HG03108 (cell line): ENCODE results near the gene LZTS3.
A peak's percentile ranks its signal among the peaks of the same experiment; 100 is the strongest.
"Not testable (repeated sequence)": the region's sequence is repeated elsewhere in the genome, so short reads cannot be mapped to it uniquely, and the experiment has no call there.

Experiments
- ATAC-seq: cut with Tn5 transposase; IDR thresholded peaks from one replicate; pipeline ENCODE4 v1.9.1; 2021; ENCODE audit warnings: moderate library complexity; ENCODE audit not compliant: unreplicated experiment

LZTS3 gene

DNA sequence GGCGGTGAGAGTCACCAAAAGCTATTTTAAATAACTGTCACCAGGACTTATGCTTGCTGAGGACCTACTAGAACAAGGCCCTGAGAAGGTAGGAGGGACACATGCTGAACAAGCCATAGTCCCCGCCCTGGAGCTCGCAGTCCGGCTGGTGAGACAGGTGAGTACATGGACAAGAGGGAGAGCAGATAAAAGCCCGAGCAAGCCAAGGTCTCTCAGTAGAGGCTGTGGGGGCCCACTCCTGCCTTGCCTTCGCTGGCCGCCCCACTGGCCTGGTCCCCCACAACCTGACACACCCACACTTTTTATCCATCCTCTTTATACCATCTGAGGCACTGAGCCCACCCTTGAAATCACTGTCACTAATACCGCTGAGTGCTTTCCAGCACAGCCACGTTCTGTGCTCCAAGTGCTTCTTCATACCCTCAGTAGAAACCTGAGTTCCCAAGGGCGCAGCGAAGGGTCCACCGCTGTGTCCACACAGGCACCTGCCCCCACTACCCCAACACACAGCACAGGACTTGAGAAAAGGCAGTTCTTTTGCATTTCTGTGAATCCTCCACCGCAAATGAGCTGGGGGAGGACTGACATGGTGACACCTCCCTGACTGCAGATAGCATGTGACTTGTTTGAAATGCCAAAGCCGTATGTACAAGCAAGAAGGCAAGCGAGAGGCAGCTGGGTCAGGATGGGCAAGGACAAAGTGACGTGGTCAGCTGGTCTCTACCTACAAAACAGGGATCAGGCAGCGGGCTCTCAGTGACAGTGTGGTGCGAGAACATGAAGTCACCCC lies 19.1 kb upstream of the LZTS3 start:
- no peak for ATAC-seq

DNA sequence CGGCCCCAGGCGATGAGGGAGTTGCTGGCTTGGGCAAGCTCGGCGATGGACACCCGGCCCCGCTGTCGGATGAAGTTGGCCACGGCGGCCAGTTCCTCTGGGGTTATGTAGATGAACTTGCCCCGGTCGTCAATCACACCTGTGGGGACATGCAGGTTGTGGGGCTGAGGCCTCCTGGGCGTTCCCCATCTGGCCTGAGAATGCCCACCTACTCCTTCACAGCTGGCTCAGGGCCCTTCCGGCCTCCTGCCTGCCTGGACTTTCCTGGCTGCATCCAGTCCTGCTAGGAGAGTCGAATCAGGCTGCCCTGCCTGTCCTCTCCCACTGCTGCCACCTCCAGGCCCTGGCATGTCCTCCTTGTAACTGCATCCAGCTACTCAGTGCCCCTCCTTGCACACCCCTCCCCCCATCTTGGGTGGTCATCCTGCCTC lies 17.3 kb upstream of the LZTS3 start:
- no peak for ATAC-seq

DNA sequence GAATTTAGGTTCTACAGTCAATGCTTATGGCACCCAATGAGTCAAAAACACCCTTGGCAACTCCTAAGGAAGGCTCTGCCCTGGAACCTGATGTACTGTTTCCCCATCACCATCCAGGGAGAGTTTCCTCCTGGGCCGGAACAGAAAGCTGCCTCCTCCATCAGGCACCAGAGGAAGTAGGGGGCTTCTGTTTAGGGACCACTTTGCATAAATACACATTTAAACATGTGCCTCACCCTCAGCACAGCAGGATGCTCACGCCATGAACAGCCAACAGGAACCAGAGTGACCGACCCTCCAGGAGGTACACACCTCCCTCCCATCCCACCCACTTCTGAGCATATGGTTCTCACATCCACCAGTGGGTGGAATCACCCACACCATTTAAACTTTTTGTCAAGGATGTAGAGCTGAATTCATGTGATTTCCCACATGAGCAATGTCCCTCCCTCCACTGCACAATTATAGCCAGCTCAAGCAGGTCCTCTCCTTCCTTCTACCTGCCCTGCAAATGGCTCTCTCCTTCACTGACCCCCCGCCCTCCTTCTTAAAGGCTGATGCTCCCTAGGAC lies 16.3 kb upstream of the LZTS3 start:
- no peak for ATAC-seq

DNA sequence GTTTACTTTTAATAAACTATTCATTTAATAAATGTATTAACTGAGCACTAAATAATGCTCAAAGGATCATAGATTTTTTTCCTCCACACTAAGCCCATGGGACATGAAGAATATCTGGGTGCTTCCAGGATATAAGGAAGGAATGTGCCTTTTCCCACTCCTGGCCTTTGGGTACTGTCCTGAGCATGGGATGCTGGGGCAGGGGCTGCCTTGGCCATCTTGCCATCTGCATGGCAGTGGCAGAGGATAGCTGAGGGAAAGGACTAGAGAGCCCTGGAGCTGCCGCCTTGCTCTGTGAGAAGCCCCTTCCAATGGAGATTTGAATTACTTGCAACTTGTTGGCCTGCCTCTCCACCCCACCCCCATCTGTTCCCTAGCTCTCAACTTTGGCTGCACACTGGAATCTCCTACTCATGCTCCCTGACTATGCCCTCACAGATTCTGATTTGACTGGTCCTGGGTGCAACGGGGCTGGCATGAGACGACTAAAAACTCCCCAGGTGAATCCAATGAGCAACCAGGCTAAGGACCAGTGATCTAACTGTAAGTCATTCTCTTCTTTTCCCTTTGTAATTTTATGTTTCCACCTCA lies 15.6 kb upstream of the LZTS3 start:
- ATAC-seq: no peak

DNA sequence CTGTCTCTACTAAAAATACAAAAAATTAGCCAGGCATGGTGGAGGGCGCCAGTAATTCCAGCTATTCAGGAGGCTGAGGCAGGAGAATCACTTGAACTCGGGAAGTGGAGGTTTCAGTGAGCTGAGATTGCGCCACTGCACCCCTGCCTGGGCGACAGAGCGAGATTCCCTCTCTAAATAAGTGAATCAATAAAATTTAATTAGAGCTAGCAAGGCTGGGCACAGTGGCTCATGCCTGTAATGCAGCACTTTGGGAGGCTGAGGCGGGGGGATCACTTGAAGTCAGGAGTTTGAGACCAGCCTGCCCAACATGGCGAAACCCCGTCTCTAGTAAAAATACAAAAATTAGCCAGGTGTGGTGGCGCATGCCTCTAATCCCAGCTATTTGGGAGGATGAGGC lies 14.5 kb upstream of the LZTS3 start:
- ATAC-seq: not testable (repeated sequence)

DNA sequence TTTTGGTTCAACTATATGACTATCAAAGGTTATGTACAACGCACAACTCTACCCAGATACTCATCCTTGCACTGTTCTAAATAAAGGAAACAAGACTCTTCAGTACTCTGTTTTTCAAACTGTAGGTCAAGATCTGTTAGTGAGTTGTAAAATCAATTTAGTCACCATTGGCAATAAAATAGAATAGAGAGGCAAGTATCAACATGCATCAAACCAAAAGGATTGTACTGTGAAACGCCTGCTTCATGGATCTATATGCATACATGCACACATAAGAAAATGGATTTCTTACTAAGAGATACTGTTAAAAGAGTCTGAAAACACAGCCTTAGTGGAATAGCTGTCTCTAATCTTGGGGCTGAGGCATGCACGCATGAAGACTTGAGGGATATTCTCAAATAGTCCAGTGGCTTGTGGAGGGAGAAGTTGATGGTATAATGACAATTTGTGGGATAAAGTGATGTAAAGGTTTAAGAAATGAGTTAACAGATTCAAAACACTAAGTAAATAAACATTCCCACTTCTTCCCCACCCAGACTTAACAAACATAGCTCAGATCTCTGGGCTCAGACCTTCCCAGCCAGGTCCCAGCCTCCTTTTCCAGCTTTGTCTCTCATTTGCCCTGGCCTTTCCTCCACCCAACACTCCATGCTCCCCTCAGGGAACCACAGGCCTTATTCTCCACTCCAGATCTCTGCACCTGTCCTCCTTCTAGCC lies 10.7 kb upstream of the LZTS3 start:
- ATAC-seq: no peak

DNA sequence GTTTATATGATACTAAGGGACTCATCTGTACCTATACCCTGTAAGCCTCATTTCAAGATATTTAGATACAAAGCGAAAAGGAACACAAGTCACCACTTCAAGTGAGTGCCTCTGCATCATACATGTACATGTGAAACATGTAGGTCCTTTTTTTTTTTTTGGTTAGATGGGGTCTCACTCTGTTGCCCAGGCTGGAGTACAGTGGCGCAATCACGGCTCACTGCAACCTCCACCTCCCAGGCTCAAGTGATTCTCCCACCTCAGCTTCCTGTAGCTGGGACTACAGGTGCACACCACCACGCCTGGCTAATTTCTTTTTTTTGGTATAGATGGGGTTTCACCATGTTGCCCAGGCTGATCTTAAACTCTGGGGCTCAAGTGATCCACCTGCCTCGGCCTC lies 9.1 kb upstream of the LZTS3 start:
- not testable (repeated sequence) for ATAC-seq

DNA sequence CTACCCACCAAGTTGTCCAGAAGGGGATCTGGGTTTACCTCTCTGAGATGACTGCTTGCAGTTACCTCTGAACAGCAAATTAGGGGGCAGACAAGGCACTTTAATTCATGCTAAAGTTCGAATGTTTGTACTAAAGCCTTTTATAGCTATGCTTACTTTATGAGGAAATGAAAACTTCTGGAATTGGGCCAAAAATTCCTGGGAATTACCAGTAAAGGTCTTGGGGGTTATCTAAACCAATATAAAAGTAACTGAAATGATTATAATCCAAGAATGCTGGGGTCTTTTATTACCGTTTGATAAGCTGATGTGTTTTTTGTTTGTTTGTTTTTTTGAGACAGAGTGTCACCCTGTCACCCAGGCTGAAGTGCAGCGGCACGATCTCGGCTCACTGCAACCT lies 7.9 kb upstream of the LZTS3 start:
- ATAC-seq: no peak

DNA sequence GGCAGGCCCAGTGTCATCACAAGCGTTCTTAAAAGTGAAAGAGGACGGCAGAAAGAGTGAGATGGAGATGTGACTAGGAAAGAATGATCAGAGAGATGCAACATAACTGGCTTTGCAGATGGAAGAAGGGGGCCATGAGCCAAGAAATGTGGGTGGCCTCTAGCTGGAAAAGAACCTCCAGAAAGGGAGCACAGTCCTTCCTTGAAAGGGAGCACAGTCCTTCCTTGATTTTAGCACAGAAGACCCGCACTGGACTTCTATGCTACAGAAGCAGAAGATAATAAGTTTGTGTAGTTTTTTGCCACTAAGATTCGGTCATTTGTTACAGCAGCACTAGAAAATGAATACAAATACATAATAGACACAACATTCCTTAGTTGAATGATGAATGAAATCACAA lies 7.0 kb upstream of the LZTS3 start:
- no peak for ATAC-seq

DNA sequence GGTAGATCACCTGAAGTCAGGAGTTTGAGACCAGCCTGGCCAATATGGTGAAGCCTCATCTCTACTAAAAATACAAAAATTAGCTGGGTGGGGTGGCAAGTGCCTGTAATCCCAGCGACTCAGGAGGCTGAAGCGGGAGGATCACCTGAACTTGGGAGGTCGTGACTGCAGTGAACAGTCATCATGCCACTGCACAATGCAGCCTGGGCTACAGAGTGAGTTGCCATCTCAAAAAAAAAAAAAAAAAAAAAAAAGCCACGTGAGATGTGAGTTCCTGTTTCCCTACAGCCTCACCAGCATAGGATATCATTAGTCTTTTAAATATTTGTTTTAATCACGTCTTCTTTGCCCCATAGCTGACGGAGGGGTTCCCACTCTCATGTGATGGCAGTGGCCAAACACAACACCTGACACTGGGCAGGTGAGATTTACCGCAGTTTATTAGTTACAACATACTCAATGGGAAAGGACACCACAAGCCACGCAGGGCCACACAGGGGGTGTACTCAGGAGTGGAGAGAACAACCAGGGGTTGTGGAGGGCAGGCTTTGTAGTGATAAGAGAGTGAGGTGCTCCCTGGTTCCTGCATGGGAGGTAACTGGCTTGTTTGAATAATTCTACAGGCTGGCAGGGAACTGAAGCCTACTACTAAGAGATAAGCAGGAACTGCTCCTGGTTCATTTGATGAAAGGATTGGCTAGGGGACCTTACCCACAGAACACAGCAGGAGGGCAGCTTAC lies 4.6 kb upstream of the LZTS3 start:
- ATAC-seq: no peak

DNA sequence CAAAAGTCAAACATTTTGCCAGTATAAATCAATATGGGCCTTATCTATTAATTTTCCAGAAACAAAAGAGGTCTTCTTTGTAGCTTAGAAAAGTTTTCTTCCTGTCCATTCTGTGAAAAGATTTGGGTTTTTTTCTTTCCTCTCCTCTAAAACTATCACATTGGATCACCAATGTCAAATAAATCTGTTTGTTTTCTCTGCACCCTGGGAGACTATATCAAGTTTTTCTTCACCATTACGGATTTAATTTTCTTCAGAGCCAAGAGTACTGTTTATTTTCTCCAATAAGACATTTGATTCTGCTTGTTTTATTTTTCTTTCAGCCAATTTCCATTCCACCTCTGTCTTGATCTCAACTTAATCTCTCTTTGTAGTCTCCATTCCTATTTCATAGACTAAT lies 1.9 kb upstream of the LZTS3 start:
- no peak for ATAC-seq

DNA sequence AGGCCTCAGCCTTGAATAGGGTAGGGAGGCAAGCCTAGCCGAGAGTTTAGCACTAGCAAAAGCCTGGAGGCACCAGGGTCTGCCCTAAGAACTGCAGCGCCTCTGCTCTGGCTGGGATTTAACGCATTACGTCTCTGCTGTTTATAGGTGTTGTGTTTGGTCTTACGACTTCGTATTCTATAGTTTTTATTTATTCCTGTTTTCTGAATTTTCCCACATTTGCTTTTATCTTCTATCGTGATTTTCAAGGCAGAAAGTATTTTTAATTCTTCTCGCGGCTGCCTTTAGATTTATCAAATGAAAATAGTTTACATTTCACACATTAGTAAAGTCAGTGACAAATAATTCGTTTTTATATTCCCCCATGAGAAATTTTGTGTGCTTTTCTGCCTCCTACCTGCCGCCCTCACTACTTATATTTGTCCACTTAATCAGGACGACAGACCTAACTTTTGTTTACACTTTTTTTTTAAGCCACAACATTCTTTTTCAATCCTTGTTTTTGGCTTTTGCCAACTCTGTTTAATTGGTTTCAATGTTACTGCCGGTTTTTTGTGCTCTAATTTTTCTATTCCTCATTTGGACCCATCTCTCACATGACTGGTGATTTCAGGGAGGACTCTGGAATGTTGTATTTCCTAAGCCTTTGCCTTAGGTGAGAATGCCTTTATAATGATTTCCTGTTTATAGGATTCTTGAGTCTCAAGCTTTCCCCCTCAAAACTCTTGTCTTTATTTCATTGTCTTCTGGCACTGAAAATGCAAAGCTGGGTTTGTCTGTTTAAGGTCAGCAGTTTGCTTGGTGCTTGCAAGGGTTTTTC lies 1.3 kb upstream of the LZTS3 start:
- ATAC-seq: no peak

DNA sequence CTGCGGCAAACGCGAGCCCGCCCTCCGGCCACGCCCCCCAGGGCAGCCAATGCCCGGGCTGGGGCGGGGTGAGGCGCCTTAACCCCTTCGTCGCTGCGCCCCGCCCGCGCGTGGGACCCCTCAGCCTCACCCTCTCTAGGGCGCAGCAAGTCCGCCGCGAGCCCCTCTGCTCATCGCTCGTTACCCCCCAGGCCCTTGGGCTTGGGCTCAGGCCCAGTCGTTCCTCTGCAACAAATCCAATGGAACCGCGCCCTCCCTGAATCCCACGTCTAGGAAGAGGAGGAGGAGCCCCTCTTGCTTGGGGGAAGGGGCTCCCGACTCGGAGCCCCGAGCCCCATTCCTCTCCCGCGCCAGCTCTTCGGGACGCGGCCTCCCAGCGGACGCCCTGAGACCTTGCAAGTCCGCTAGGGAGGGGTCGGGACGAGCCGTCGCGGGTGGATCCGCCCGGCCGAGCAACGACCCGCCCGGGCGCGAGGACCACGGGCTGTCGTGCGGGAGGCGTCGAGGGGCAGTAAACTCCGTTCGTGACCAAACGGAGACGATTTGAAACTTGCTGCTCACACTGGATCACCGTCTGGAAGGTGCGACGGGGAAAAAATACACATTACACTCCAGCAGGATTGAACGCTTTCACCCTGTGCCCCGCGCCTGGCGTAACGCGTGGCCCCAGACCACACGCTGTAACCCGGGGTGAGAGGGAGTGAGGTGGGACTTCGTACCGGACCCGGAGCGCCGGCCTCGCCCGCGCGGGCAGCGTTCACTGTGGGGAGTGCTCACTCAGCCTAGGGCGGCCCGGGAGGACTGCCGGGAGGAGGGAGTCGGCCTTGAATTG lies 477 bp upstream of the LZTS3 start:
- ATAC-seq: peak; percentile 89

DNA sequence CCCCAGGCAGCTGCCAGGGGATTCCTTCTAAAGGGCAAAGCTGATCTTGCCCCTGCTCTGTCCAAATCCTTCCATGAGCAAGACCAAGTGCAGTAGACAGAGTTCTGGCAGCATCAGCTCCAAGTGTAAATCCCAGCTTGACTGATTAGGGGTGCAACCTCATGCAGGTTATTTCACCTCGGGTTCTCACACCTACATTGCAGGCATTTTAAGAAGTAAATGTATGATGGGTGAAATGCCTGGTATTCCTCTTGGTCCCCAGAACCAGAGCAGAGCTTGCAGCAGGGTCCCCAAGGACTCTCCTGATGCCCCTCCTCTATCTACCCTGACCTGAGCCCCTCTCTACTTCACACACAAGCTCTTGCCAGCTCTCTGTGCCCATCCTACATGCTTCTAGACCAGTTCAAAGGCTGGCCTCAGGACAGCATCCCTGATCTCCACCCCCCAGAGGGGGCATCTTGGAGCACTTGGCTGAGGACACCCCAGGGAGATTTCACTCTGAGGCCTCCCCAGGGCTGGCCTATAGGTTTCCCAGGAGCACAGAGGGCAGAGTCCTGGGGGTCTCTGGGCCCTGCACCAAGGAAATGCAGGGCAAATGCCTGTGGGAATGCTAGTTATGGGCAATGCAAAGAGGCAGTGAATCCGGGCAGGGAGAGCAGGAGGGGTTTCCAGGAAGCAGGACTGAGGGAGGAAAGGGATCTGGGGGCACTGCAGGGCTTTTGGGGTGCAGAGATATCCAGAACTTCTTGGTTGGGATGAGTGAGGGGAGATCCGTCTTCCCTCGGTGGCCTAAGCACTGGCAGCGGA lies 1.0 kb downstream of the LZTS3 start:
- no peak for ATAC-seq

DNA sequence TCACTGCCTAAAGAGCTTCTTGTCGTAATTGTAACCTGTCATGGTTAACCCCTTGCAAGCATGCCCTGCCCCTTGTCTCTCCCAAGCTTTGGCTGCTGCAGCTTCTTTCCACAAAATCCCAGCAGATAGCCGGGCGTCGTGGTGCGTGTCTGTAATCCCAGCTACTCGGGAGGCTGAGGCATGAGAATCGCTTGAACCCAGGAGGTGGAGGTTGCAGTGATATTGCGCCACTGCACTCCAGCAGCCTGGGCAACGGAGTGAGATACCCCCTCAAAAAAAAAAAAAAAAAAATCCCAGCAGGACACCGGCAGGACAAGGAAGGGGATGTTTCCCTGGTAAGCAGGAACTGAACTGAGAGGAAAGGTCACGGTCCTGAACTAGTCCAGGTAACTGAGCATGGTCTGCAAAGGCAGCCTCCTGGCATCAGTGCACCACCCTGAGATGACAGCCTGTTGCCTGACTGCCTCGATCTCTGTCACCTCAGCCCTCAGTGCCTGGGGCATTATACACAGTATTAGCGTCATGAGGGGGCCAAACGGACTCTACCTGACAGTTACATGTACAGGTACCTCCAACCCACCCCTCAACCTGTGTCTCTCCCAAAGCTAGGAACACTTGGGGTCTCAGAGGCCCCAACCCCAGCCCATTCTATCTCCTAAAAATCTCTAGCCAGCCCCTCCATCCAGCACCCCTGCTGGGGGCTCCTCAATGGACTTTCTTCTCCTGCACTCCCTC lies 1.8 kb downstream of the LZTS3 start:
- no peak for ATAC-seq

DNA sequence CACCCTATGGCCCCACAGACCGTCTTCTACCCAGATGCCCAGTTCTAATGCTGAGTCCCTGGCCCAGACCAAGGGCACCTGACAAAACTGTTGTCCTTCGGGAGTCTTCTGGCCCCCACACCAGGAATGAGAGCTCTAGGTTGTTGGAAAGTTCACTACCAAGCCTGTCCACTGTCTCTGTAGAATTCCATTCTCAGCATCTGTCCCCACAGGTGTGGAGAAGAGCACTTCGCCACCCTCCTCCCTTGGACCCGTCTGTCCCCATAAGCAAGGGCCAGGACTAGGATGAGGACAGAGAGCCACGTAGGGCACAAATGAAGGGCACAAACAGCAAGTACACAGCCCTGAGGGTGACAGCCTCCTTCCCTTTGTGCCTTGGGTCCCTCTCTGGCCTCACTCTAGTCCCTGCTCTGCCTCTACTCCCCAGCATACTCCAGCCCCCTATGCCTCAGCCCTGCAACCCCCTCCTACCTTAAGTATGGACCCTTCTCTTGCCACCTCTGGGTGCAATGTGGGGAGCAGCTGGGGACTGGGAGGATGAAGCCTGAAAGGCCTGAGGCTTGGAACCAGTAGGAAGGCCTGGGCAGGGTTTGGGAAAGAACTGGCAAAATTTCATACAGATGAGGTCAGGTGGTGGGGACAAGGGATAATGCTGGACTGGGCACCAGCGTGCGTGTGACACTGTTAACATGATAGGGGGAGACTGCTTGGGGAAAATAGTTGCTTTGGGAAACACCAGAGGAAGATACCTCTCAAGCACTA lies 4.3 kb downstream of the LZTS3 start:
- no peak for ATAC-seq
